NCI-H510A treated with DMSO at 0.1 percent for 48 hours (cell line): Measurements from ENCODE around the gene DDX54.
A peak's percentile ranks its signal among the peaks of the same experiment; 100 is the strongest.
"Not testable (repeated sequence)": the region's sequence is repeated elsewhere in the genome, so short reads cannot be mapped to it uniquely, and the experiment has no call there.

Experiments used
- DNase-seq: peaks from one replicate; lab custom pipeline; 2025; lab: John Stamatoyannopoulos, UW

DDX54 gene

GRCh38 chr12:113142173-113142885 lies 42.9 kb downstream of the DDX54 start:
- no peak for DNase-seq

- DNase-seq: not testable (repeated sequence)
Measured at GRCh38 chr12:113141716-113142115, 43.6 kb downstream of the DDX54 start.

GRCh38 chr12:113140706-113141105 lies 44.6 kb downstream of the DDX54 start:
- DNase-seq: no peak

GRCh38 chr12:113138826-113139225 lies 46.5 kb downstream of the DDX54 start:
- DNase-seq: no peak

- DNase-seq: no peak
Measured at GRCh38 chr12:113137861-113138783, 47.2 kb downstream of the DDX54 start.

GRCh38 chr12:113136990-113137511 lies 48.2 kb downstream of the DDX54 start:
- no peak for DNase-seq

- DNase-seq: peak; percentile 83
Measured at GRCh38 chr12:113136128-113136989, 48.9 kb downstream of the DDX54 start.

- DNase-seq: peak; percentile 90
Measured at GRCh38 chr12:113135178-113136127, 49.8 kb downstream of the DDX54 start, which contains the start of gene RASAL1. TSS of gene RASAL1 (minus strand) at chr12:113135761. CDS start at chr12:113135462, 299 bp downstream.

GRCh38 chr12:113134521-113134951 lies 50.7 kb downstream of the DDX54 start:
- DNase-seq: peak; percentile 39

GRCh38 chr12:113134071-113134470 lies 51.2 kb downstream of the DDX54 start:
- peak; percentile 30 for DNase-seq

- no peak for DNase-seq
Measured at GRCh38 chr12:113133666-113134065, 51.6 kb downstream of the DDX54 start.

- no peak for DNase-seq
Measured at GRCh38 chr12:113133036-113133435, 52.2 kb downstream of the DDX54 start.

GRCh38 chr12:113131556-113131955 lies 53.7 kb downstream of the DDX54 start:
- DNase-seq: no peak

GRCh38 chr12:113130457-113131135 lies 54.7 kb downstream of the DDX54 start:
- peak; percentile 26 for DNase-seq

GRCh38 chr12:113129664-113130456 lies 55.4 kb downstream of the DDX54 start:
- no peak for DNase-seq

GRCh38 chr12:113128802-113129663 lies 56.2 kb downstream of the DDX54 start:
- no peak for DNase-seq

GRCh38 chr12:113127791-113128199 lies 57.5 kb downstream of the DDX54 start:
- no peak for DNase-seq
